SK-N-SH (cell line): Measurements from ENCODE around the gene CCNL1. TPM values are rescaled to one million over a fixed set of nuclear protein-coding genes. Genes with fewer than 3 reads are reported as not detected.
A peak's percentile ranks its signal among the peaks of the same experiment; 100 is the strongest.

Source experiments
- CTCF ChIA-PET: fragments of 300-600, 350-600 bp; formaldehyde crosslinking; extraction: SDS; loops from one replicate; lab custom pipeline; 2021; lab: Yijun Ruan, JAX
- POLR2A ChIA-PET: fragments of 350-600 bp; sonication (Branson Sonifier 250); formaldehyde crosslinking; extraction: SDS; loops from one replicate; lab custom pipeline; 2020; ENCODE audit warnings: antibody characterized with exemption, inconsistent platforms; lab: Yijun Ruan, JAX
- DNase-seq: peaks from one replicate; pipeline ENCODE4 v3.0.0; 2012
- H2AFZ ChIP-seq: fragments of 200-600 bp; sonication (generic); 2 replicates; pipeline ENCODE4 v1.8.1; 2016; ENCODE audit warnings: antibody characterized with exemption, mild to moderate bottlenecking, low read depth
- H3F3A ChIP-seq: fragments of 200-600 bp; sonication (generic); replicated peaks from 2 replicates; pipeline ENCODE3; 2016; ENCODE audit warnings: antibody characterized with exemption, mild to moderate bottlenecking; ENCODE audit not compliant: insufficient read depth
- H3K27ac ChIP-seq, 2 experiments: fragments of 200-500 bp in 1 of 2; fragments of 200-600 bp in 1 of 2; sonication (Bioruptor generic) in 1 of 2; sonication (generic), shearing (Covaris generic) in 1 of 2; 2 replicates each; pipeline versions ENCODE4 v1.5.1 to v1.6.1; 2014 to 2016; ENCODE audit warnings: low read depth in 2 of 2, inconsistent platforms in 1 of 2, low read length in 1 of 2, mild to moderate bottlenecking in 1 of 2, mixed read lengths in 1 of 2
- H3K27me3 ChIP-seq: fragments of 200-600 bp; sonication (generic), shearing (Covaris generic); 2 replicates; pipeline ENCODE4 v1.6.1; 2016; ENCODE audit warnings: mixed run types; ENCODE audit not compliant: insufficient read depth
- H3K36me3 ChIP-seq, 2 experiments: fragments of 200-500 bp in 1 of 2; fragments of 200-600 bp in 1 of 2; sonication (Bioruptor generic) in 1 of 2; sonication (generic) in 1 of 2; replicated peaks in 1 of 2; 2 replicates each; pipeline versions ENCODE3 to v1.5.1; 2014 to 2016; ENCODE audit warnings: low read length in 1 of 2, mild to moderate bottlenecking in 1 of 2; ENCODE audit not compliant: insufficient read depth in 2 of 2, control insufficient read depth in 1 of 2
- H3K4me1 ChIP-seq, 2 experiments: fragments of 200-500 bp in 1 of 2; fragments of 200-600 bp in 1 of 2; sonication (Bioruptor generic) in 1 of 2; sonication (generic), shearing (Covaris generic) in 1 of 2; 2 replicates each; pipeline versions ENCODE4 v1.5.1 to v1.6.1; 2014 to 2016; ENCODE audit warnings: low read depth in 1 of 2, low read length in 1 of 2, mixed run types in 1 of 2; ENCODE audit not compliant: insufficient read depth in 2 of 2, control insufficient read depth in 1 of 2
- H3K4me2 ChIP-seq: fragments of 200-600 bp; sonication (generic), shearing (Covaris generic); 2 replicates; pipeline ENCODE4 v1.6.1; 2017; ENCODE audit warnings: mixed run types
- H3K4me3 ChIP-seq, 2 experiments: fragments of 200-500 bp in 1 of 2; fragments of 200-600 bp in 1 of 2; sonication (Bioruptor generic) in 1 of 2; sonication (generic), shearing (Covaris generic) in 1 of 2; 2 replicates each; pipeline versions ENCODE4 v1.5.1 to v1.8.1; 2014 to 2016; ENCODE audit warnings: low read depth in 2 of 2, inconsistent platforms in 1 of 2, low read length in 1 of 2, mild to moderate bottlenecking in 1 of 2, mixed read lengths in 1 of 2, moderate library complexity in 1 of 2
- H3K79me2 ChIP-seq: fragments of 200-600 bp; sonication (generic); 2 replicates; pipeline ENCODE4 v1.8.1; 2017; ENCODE audit warnings: mild to moderate bottlenecking; ENCODE audit not compliant: insufficient read depth
- H3K9ac ChIP-seq: fragments of 200-600 bp; sonication (generic); 2 replicates; pipeline ENCODE4 v1.6.1; 2017; ENCODE audit warnings: mixed run types
- H3K9me2 ChIP-seq: fragments of 200-600 bp; sonication (generic); 2 replicates; pipeline ENCODE4 v1.6.1; 2017; ENCODE audit warnings: mixed run types
- H3K9me3 ChIP-seq: fragments of 200-600 bp; sonication (generic); 2 replicates; pipeline ENCODE4 v1.6.1; 2017; ENCODE audit warnings: mixed run types, mild to moderate bottlenecking, moderate library complexity
- H4K20me1 ChIP-seq: fragments of 200-600 bp; sonication (generic); 2 replicates; pipeline ENCODE4 v1.6.1; 2017; ENCODE audit warnings: mild to moderate bottlenecking, mixed run types; ENCODE audit not compliant: insufficient read depth
- CHD2 ChIP-seq: fragments of 150-350 bp; IDR thresholded peaks from 2 replicates; pipeline ENCODE4 v1.6.1; 2018; ENCODE audit warnings: low read length; ENCODE audit not compliant: partially characterized antibody
- FOSL2 ChIP-seq: IDR thresholded peaks from 2 replicates; pipeline ENCODE4 v1.4.0; 2012; ENCODE audit warnings: low read depth, mild to moderate bottlenecking, moderate library complexity, borderline replicate concordance
- FOXJ3 ChIP-seq: sonication (generic); formaldehyde crosslinking; IDR thresholded peaks from 2 replicates; pipeline ENCODE4 v1.5.1; 2020; ENCODE audit warnings: mild to moderate bottlenecking, missing genetic modification reagents
- IRF3 ChIP-seq: fragments of 150-350 bp; IDR thresholded peaks from 2 replicates; pipeline ENCODE4 v1.6.1; 2016; ENCODE audit warnings: mild to moderate bottlenecking, low read depth, low read length
- NFIC ChIP-seq: IDR thresholded peaks from 2 replicates; pipeline ENCODE4 v1.4.0; 2012; ENCODE audit warnings: borderline replicate concordance
- PBX3 ChIP-seq: IDR thresholded peaks from 2 replicates; pipeline ENCODE4; 2012
- POLR2AphosphoS5 ChIP-seq: IDR thresholded peaks from 2 replicates; pipeline ENCODE4 v1.6.1; 2012; ENCODE audit warnings: low read depth, low read length
- RAD21 ChIP-seq: IDR thresholded peaks from 2 replicates; pipeline ENCODE4 v1.6.1; 2012; ENCODE audit warnings: mild to moderate bottlenecking, low read length
- RCOR1 ChIP-seq: fragments of 150-350 bp; IDR thresholded peaks from 2 replicates; pipeline ENCODE4 v1.6.1; 2017; ENCODE audit warnings: antibody characterized with exemption, low read length
- TAF1 ChIP-seq: IDR thresholded peaks from 2 replicates; pipeline ENCODE4 v1.6.1; 2012; ENCODE audit warnings: low read depth, mild to moderate bottlenecking, low read length, moderate library complexity, borderline replicate concordance
- TEAD4 ChIP-seq: IDR thresholded peaks from 2 replicates; pipeline ENCODE4 v1.4.0; 2012; ENCODE audit warnings: mild to moderate bottlenecking, borderline replicate concordance; ENCODE audit not compliant: insufficient read depth
- WGBS: methylation state at CpG from one replicate; pipeline ENCODE4 v1.1.6; 2017; ENCODE audit warnings: low lambda C conversion rate; 5-methylcytosine and 5-hydroxymethylcytosine counted together
- polyA plus RNA-seq, 3 experiments: library from polyadenylated mRNA; depleted of rRNA; stranded (reverse); fragments of >200 nt; gene quantifications; 2 replicates each; pipeline ENCODE4 v1.2.3, GENCODE V29; 2012
- TF ChIP-seq, protein P1 (sequence below): IDR thresholded peaks from 2 replicates; pipeline ENCODE4 v1.4.0; 2012; ENCODE audit warnings: low read depth, borderline replicate concordance
- TF ChIP-seq, protein P2 (sequence below): IDR thresholded peaks from 2 replicates; pipeline ENCODE4 v1.4.0; 2012; ENCODE audit warnings: low read depth, borderline replicate concordance

CCNL1 gene
- polyA plus RNA-seq, 1 of the 3 experiments (the other 2 are of a cell fraction), result 99.8 TPM

GRCh38 chr3:157152438-157152837, 7.5 kb downstream of the CCNL1 start:
- Histone ChIP-seq H3K9me3 (no peaks in the 10 kb centered on the region), H2AFZ (no peak overlapping the region)
- no peak for DNase-seq
- TF ChIP-seq RCOR1 (no peak), POLR2AphosphoS5 (0 out of 2 replicates have a peak, but pooled peaks have one; percentile 6)
- TF ChIP-seq, all 33 proteins: peak for 1
- Histone ChIP-seq H3K79me2 (peaks cover 83% of the 10 kb centered on the region), H3K27ac (no peak overlapping the region; a peak in 1 of 4 replicates), H3K4me3 (no peak overlapping the region), H3K27me3 (no peaks in the 10 kb centered on the region), H3K4me2 (no peak overlapping the region), H3K9me2 (no peaks in the 10 kb centered on the region), H3K9ac (no peak overlapping the region), H4K20me1 (peaks cover 54% of the 10 kb centered on the region), H3F3A (peaks cover 44% of the 10 kb centered on the region), H3K36me3 (peaks cover 99 to 100% of the 10 kb centered on the region in 2 experiments), H3K4me1 (peaks cover 24 to 28% of the 10 kb centered on the region in 2 experiments)
- 94% methylated on average over 2 of the region's 2 CpGs for WGBS
- ChIA-PET CTCF (interaction anchor here (0.7 to 1.4 kb wide), 2 partner anchors 15 to 703 kb away, joined by 3 to 7 read pairs; no protein-coding TSS in a partner anchor), POLR2A (no interaction called here)

- H3K4me2 ChIP-seq, result no peak overlapping the region
- TF ChIP-seq TAF1 (no peak), CHD2 (no peak), RAD21 (no peak), NFIC (no peak), FOSL2 (no peak), TEAD4 (no peak), FOXJ3 (no peak), IRF3 (no peak), RCOR1 (no peak), PBX3 (no peak)
- TF ChIP-seq, protein P1, sequence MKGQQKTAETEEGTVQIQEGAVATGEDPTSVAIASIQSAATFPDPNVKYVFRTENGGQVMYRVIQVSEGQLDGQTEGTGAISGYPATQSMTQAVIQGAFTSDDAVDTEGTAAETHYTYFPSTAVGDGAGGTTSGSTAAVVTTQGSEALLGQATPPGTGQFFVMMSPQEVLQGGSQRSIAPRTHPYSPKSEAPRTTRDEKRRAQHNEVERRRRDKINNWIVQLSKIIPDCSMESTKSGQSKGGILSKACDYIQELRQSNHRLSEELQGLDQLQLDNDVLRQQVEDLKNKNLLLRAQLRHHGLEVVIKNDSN, result no peak
- TF ChIP-seq, protein P2, sequence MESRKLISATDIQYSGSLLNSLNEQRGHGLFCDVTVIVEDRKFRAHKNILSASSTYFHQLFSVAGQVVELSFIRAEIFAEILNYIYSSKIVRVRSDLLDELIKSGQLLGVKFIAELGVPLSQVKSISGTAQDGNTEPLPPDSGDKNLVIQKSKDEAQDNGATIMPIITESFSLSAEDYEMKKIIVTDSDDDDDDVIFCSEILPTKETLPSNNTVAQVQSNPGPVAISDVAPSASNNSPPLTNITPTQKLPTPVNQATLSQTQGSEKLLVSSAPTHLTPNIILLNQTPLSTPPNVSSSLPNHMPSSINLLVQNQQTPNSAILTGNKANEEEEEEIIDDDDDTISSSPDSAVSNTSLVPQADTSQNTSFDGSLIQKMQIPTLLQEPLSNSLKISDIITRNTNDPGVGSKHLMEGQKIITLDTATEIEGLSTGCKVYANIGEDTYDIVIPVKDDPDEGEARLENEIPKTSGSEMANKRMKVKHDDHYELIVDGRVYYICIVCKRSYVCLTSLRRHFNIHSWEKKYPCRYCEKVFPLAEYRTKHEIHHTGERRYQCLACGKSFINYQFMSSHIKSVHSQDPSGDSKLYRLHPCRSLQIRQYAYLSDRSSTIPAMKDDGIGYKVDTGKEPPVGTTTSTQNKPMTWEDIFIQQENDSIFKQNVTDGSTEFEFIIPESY, result no peak
- H3K27ac ChIP-seq, result no peak overlapping the region
- ChIA-PET POLR2A (no interaction called here), CTCF (interaction anchor here (6.2 kb wide), 1 partner anchor 13 kb away, joined by 54 read pairs; no protein-coding TSS in a partner anchor)
- H3K79me2 ChIP-seq, result peaks cover 75% of the 10 kb centered on the region
- DNase-seq, result no peak
- H3K27me3 ChIP-seq, result no peaks in the 10 kb centered on the region
- H3K9me3 ChIP-seq, result no peaks in the 10 kb centered on the region
- WGBS, result 88% methylated on average over 2 of the region's 2 CpGs
- no peak overlapping the region for H3K4me3 ChIP-seq
- peaks cover 52% of the 10 kb centered on the region for H3F3A ChIP-seq
- peaks cover 46% of the 10 kb centered on the region for H4K20me1 ChIP-seq
- no peak overlapping the region for H3K9ac ChIP-seq
- H3K36me3 ChIP-seq, result peaks cover 99 to 100% of the 10 kb centered on the region in 2 experiments
- H3K4me1 ChIP-seq, result peaks cover 16 to 20% of the 10 kb centered on the region in 2 experiments; a peak in 2 of 4 replicates
- H3K9me2 ChIP-seq, result no peaks in the 10 kb centered on the region
- H2AFZ ChIP-seq, result no peak overlapping the region
Observed at GRCh38 chr3:157151627-157152026, 8.3 kb downstream of the CCNL1 start.
